Measurements from ENCODE around the gene MCC.

MCC gene

GRCh38 chr5:113282472-113282871, 205.8 kb downstream of the MCC start:
- H3K4me3 ChIP-seq (ENCODE audit: insufficient read depth in 1 of 2, low read depth in 1 of 2, low read length in 2 of 2) = no peak overlapping the region
- no peak overlapping the region for H2BK120ac ChIP-seq (ENCODE audit: low read depth, low read length)
- no peak overlapping the region for H2BK12ac ChIP-seq (ENCODE audit: low read length in 2 of 2)
- peaks cover 7% of the 10 kb centered on the region for H3K4me1 ChIP-seq (ENCODE audit: control insufficient read depth, insufficient read depth, low read depth, low read length)
- peaks cover 33% of the 10 kb centered on the region for H3K79me1 ChIP-seq (replicated peaks; ENCODE audit: low read length, poor library complexity, severe bottlenecking)
- H3K27ac ChIP-seq (ENCODE audit: low read length, poor library complexity, severe bottlenecking) = peak overlapping the region; percentile 49
- no peak overlapping the region for H2AFZ ChIP-seq (ENCODE audit: low read depth, low read length)
- H3K14ac ChIP-seq (ENCODE audit: low read length in 2 of 2) = no peak overlapping the region
- H2BK15ac ChIP-seq (ENCODE audit: low read depth, poor library complexity, severe bottlenecking) = no peak overlapping the region
- WGBS = 88% methylated on average over 2 of the region's 2 CpGs
- no peak overlapping the region for H3K23ac ChIP-seq (ENCODE audit: low read length in 2 of 2)
- peak overlapping the region; percentile 54 for H2AK5ac ChIP-seq (ENCODE audit: low read length, severe bottlenecking)
- no peak overlapping the region for H4K91ac ChIP-seq (ENCODE audit: low read length)
- H3K9me3 ChIP-seq (ENCODE audit: control insufficient read depth, low read length) = no peaks in the 10 kb centered on the region
- no peak overlapping the region for H3K4ac ChIP-seq (ENCODE audit: low read depth in 1 of 2, low read length in 2 of 2)
- peaks cover 0 to under 1% of the 10 kb centered on the region in 2 experiments for H3K36me3 ChIP-seq (ENCODE audit: control insufficient read depth in 1 of 2, insufficient read depth in 2 of 2, low read depth in 1 of 2, low read length in 2 of 2)
- H3K4me2 ChIP-seq (ENCODE audit: low read length, poor library complexity, severe bottlenecking) = peak overlapping the region; percentile 30
- H2BK5ac ChIP-seq (ENCODE audit: low read depth, low read length, poor library complexity, severe bottlenecking) = no peak overlapping the region
- no peak for DNase-seq
- no peak overlapping the region for H3K9ac ChIP-seq (ENCODE audit: low read length)
- H3K18ac ChIP-seq (ENCODE audit: low read depth in 1 of 2, low read length in 2 of 2) = no peak overlapping the region
- no peak overlapping the region for H4K8ac ChIP-seq (ENCODE audit: low read length)
- no peaks in the 10 kb centered on the region for H3K27me3 ChIP-seq (ENCODE audit: control insufficient read depth in 1 of 2, insufficient read depth in 1 of 2, low read length in 2 of 2)

GRCh38 chr5:113281194-113281593, 207.1 kb downstream of the MCC start:
- DNase-seq = no peak
- peaks cover 7% of the 10 kb centered on the region for H3K4me1 ChIP-seq (ENCODE audit: control insufficient read depth, insufficient read depth, low read depth, low read length)
- H3K14ac ChIP-seq (ENCODE audit: low read length in 2 of 2) = no peak overlapping the region
- no peak overlapping the region for H4K91ac ChIP-seq (ENCODE audit: low read length)
- H4K8ac ChIP-seq (ENCODE audit: low read length) = no peak overlapping the region
- no peak overlapping the region for H3K9ac ChIP-seq (ENCODE audit: low read length)
- H3K27me3 ChIP-seq (ENCODE audit: control insufficient read depth in 1 of 2, insufficient read depth in 1 of 2, low read length in 2 of 2) = no peaks in the 10 kb centered on the region
- no peak overlapping the region for H2BK12ac ChIP-seq (ENCODE audit: low read length in 2 of 2)
- H3K23ac ChIP-seq (ENCODE audit: low read length in 2 of 2) = no peak overlapping the region
- no peak overlapping the region for H2AK5ac ChIP-seq (ENCODE audit: low read length, severe bottlenecking)
- no peak overlapping the region for H2BK15ac ChIP-seq (ENCODE audit: low read depth, poor library complexity, severe bottlenecking)
- no peak overlapping the region for H3K4me3 ChIP-seq (ENCODE audit: insufficient read depth in 1 of 2, low read depth in 1 of 2, low read length in 2 of 2)
- H3K79me1 ChIP-seq (replicated peaks; ENCODE audit: low read length, poor library complexity, severe bottlenecking) = peaks cover 32% of the 10 kb centered on the region
- H2BK5ac ChIP-seq (ENCODE audit: low read depth, low read length, poor library complexity, severe bottlenecking) = no peak overlapping the region
- no peaks in the 10 kb centered on the region for H3K36me3 ChIP-seq (ENCODE audit: control insufficient read depth in 1 of 2, insufficient read depth in 2 of 2, low read depth in 1 of 2, low read length in 2 of 2)
- H2BK120ac ChIP-seq (ENCODE audit: low read depth, low read length) = no peak overlapping the region
- H3K4ac ChIP-seq (ENCODE audit: low read depth in 1 of 2, low read length in 2 of 2) = no peak overlapping the region
- H3K4me2 ChIP-seq (ENCODE audit: low read length, poor library complexity, severe bottlenecking) = no peak overlapping the region
- H3K9me3 ChIP-seq (ENCODE audit: control insufficient read depth, low read length) = no peaks in the 10 kb centered on the region
- H3K27ac ChIP-seq (ENCODE audit: low read length, poor library complexity, severe bottlenecking) = no peak overlapping the region
- no peak overlapping the region for H2AFZ ChIP-seq (ENCODE audit: low read depth, low read length)
- no peak overlapping the region for H3K18ac ChIP-seq (ENCODE audit: low read depth in 1 of 2, low read length in 2 of 2)
- WGBS = 71% methylated on average over 2 of the region's 2 CpGs

- Histone ChIP-seq H3K9ac (ENCODE audit: low read length) (no peak overlapping the region), H2BK15ac (ENCODE audit: low read depth, poor library complexity, severe bottlenecking) (no peak overlapping the region), H2AK5ac (ENCODE audit: low read length, severe bottlenecking) (no peak overlapping the region), H2BK5ac (ENCODE audit: low read depth, low read length, poor library complexity, severe bottlenecking) (no peak overlapping the region), H4K8ac (ENCODE audit: low read length) (no peak overlapping the region), H4K91ac (ENCODE audit: low read length) (no peak overlapping the region), H2BK120ac (ENCODE audit: low read depth, low read length) (no peak overlapping the region), H3K36me3 (ENCODE audit: control insufficient read depth in 1 of 2, insufficient read depth in 2 of 2, low read depth in 1 of 2, low read length in 2 of 2) (no peaks in the 10 kb centered on the region), H3K4me1 (ENCODE audit: control insufficient read depth, insufficient read depth, low read depth, low read length) (peaks cover 7% of the 10 kb centered on the region), H3K27me3 (ENCODE audit: control insufficient read depth in 1 of 2, insufficient read depth in 1 of 2, low read length in 2 of 2) (no peaks in the 10 kb centered on the region), H3K14ac (ENCODE audit: low read length in 2 of 2) (no peak overlapping the region), H3K18ac (ENCODE audit: low read depth in 1 of 2, low read length in 2 of 2) (no peak overlapping the region), H2AFZ (ENCODE audit: low read depth, low read length) (no peak overlapping the region), H3K27ac (ENCODE audit: low read length, poor library complexity, severe bottlenecking) (no peak overlapping the region), H3K4ac (ENCODE audit: low read depth in 1 of 2, low read length in 2 of 2) (no peak overlapping the region), H3K9me3 (ENCODE audit: control insufficient read depth, low read length) (no peaks in the 10 kb centered on the region), H3K79me1 (replicated peaks; ENCODE audit: low read length, poor library complexity, severe bottlenecking) (peaks cover 30% of the 10 kb centered on the region), H3K4me3 (ENCODE audit: insufficient read depth in 1 of 2, low read depth in 1 of 2, low read length in 2 of 2) (no peak overlapping the region), H3K4me2 (ENCODE audit: low read length, poor library complexity, severe bottlenecking) (no peak overlapping the region), H3K23ac (ENCODE audit: low read length in 2 of 2) (no peak overlapping the region), H2BK12ac (ENCODE audit: low read length in 2 of 2) (no peak overlapping the region)
- no peak for DNase-seq
- 100% methylated on average over 1 of the region's 1 CpG for WGBS
Observed at GRCh38 chr5:113280541-113280940, 207.7 kb downstream of the MCC start.

- H3K27me3 ChIP-seq (ENCODE audit: control insufficient read depth in 1 of 2, insufficient read depth in 1 of 2, low read length in 2 of 2) = no peaks in the 10 kb centered on the region
- no peak overlapping the region for H3K23ac ChIP-seq (ENCODE audit: low read length in 2 of 2)
- H3K36me3 ChIP-seq (ENCODE audit: control insufficient read depth in 1 of 2, insufficient read depth in 2 of 2, low read depth in 1 of 2, low read length in 2 of 2) = no peaks in the 10 kb centered on the region
- H2BK120ac ChIP-seq (ENCODE audit: low read depth, low read length) = no peak overlapping the region
- no peak overlapping the region for H3K14ac ChIP-seq (ENCODE audit: low read length in 2 of 2)
- no peak overlapping the region for H3K9ac ChIP-seq (ENCODE audit: low read length)
- no peak overlapping the region for H2BK15ac ChIP-seq (ENCODE audit: low read depth, poor library complexity, severe bottlenecking)
- no peak overlapping the region for H4K91ac ChIP-seq (ENCODE audit: low read length)
- 29% methylated on average over 1 of the region's 4 CpGs for WGBS
- H3K18ac ChIP-seq (ENCODE audit: low read depth in 1 of 2, low read length in 2 of 2) = no peak overlapping the region
- no peaks in the 10 kb centered on the region for H3K9me3 ChIP-seq (ENCODE audit: control insufficient read depth, low read length)
- peaks cover 9% of the 10 kb centered on the region for H3K4me1 ChIP-seq (ENCODE audit: control insufficient read depth, insufficient read depth, low read depth, low read length)
- H2BK5ac ChIP-seq (ENCODE audit: low read depth, low read length, poor library complexity, severe bottlenecking) = no peak overlapping the region
- H2AFZ ChIP-seq (ENCODE audit: low read depth, low read length) = no peak overlapping the region
- H3K27ac ChIP-seq (ENCODE audit: low read length, poor library complexity, severe bottlenecking) = no peak overlapping the region
- no peak overlapping the region for H3K4me3 ChIP-seq (ENCODE audit: insufficient read depth in 1 of 2, low read depth in 1 of 2, low read length in 2 of 2)
- H4K8ac ChIP-seq (ENCODE audit: low read length) = no peak overlapping the region
- H3K4ac ChIP-seq (ENCODE audit: low read depth in 1 of 2, low read length in 2 of 2) = no peak overlapping the region
- H3K79me1 ChIP-seq (replicated peaks; ENCODE audit: low read length, poor library complexity, severe bottlenecking) = peaks cover 25% of the 10 kb centered on the region
- H2AK5ac ChIP-seq (ENCODE audit: low read length, severe bottlenecking) = no peak overlapping the region
- no peak overlapping the region for H2BK12ac ChIP-seq (ENCODE audit: low read length in 2 of 2)
- H3K4me2 ChIP-seq (ENCODE audit: low read length, poor library complexity, severe bottlenecking) = no peak overlapping the region
- DNase-seq = peak; percentile 70
Observed at GRCh38 chr5:113278976-113279375, 209.3 kb downstream of the MCC start.
